Right forelimb (tissue), 1 donor: ENCODE measurements around the gene WASF2.
"Not testable (repeated sequence)": the region's sequence is repeated elsewhere in the genome, so short reads cannot be mapped to it uniquely, and the experiment has no call there.

Source experiments
- DNase-seq: peaks from one replicate; pipeline ENCODE4 v3.0.0-alpha.2; 2018

Gene WASF2

DNA sequence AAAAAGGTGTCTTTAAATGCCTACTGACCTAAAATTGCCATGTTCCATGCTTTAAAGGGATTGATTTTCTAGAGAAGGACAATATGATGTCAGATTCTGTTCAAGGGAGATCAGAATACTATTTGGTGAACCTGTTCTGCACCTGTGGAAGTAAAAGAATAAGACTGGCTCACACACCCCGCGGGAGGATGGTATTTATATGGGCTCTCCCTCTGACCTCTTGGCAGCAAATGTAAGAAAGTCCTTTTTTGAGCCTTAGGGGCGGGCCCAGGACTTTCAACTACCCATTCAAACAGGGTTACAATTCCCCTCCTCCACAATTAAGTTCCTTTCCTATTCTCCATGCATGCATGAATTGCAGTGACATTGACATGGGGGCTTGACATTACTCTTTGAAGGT, 42.1 kb downstream of the WASF2 start:
- no peak for DNase-seq

DNA sequence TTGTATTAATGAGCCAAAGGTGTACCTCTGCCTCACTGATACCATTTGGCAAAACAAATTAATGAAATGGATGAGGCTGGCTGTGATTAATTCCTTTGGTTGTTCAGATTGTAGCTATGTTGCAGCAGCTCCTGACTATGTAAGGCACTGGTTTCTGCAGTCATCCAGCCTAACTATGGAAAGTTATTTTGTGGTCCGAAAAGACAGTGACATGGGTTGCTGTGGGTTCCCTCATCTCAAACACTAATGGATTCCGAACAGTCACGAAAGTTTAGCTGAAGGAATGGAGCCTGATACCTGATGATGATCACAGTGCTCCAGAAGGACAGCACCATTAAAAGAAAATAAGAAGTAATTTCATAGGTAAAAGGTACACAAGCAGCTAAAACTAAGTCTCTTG, 42.6 kb downstream of the WASF2 start:
- no peak for DNase-seq

DNA sequence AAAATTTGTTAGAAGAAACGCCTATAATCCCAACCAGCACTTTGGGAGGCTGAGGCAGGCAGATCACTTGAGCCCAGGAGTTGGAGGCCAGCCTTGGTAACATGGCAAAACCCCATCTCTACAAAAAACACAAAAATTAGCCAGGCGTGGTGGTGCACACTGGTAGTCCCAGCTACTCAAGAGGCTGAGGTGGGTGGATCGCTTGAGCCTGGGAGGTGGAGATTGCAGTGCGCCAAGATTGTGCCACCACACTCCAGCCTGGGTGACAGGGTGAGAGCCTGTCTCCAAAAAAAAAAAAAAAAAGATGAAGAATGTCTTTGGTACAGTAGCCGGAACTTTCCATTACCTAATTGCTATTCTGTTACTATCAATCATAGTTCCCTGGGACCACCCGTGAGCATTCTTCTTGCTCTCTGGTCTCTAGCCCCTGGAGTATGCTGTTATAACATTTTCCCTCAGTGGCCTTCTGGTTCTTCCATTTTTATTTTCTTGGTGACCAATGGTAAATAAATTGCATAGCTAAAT, 43.4 kb downstream of the WASF2 start:
- DNase-seq, result no peak

DNA sequence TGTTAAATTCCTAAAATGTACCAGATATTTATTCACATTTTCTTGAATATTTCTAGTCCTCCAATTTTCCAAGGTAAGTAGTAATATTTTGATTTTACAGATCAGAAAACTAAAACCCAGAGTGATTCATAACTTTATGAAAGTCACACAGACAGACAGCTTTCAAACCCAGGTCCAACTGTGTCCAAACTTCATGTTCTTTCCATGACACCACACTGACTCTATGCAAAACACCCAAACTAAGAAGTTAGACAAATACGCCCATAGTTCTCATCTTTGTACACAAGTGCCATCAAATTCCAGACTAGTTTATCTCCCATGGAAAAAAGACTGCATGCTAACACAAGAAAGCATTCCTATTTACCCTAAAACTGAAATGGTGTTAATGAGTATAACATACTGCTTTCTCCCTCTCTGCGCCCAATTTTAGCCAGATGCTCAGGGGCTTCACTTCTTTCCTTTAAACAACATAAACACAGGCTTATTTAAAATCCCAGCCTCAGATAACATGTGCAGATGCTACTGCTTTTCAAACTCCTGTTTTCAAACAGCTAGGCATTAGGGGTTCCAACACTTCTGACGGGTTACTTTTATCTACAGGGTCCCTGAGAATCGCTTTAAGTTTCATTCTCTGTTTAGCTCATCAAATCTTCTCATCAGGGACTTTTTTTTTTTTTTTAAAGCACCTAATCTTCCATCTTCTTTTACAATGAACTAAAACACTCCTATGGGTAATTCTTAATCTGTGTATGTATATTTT, 44.6 kb downstream of the WASF2 start:
- DNase-seq, result no peak

DNA sequence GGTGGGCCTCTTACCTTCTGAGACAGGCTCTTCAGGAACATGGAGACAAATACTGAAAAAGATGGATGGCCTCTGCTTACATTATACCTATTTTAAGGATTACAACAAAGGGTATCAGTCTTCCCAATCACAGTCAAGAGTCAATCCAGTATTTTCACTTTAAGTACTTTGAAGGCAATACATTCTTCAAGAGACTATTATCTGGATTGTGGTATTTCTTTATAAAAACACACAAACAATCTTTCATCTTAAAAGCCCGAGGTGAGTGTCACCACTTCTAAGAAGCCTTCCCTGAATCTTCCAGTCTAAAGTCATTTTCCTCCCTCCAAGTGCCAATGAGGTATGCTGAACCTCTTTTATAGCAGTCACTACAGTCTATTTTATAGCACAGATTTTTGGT, 45.3 kb downstream of the WASF2 start:
- DNase-seq, result no peak

DNA sequence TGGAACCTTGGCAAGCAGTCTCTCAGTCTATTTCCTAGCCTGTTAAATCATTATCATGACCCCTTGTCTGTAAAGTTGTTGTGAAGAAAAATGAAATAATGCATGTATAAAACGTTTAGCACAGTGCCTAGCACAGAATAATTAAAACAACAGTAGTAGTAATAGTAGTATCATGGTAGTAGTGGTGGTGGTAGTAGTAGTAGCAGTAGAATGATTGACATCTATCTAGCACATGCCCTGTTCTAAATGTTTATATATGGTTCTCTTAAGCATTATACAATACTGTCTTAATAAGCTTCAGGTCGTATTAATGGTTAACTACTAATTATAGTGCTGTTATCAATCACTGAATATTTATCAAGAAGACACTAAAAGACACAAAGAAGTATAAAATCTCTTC, 50.8 kb downstream of the WASF2 start:
- DNase-seq, result no peak

DNA sequence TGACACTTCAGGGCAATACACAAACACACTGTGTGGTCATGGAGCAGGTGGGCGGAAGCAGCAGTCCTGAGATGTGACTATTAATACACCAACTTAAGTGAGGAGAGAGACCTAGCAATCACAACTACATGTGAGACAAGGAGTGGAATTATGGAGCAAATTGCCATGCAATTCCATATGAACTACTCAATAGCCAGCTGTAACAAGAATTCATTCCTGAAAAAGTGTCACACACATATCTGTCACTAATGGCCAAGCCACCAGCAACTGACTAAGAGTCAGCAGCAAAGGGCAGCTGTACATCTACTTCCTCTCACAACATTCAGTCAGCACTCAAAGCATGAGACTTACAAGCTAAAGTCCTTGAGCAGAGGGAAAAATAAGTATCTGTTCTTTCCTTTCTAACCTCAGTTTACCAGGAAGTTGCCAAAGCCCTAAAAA, 51.3 kb downstream of the WASF2 start:
- no peak for DNase-seq

DNA sequence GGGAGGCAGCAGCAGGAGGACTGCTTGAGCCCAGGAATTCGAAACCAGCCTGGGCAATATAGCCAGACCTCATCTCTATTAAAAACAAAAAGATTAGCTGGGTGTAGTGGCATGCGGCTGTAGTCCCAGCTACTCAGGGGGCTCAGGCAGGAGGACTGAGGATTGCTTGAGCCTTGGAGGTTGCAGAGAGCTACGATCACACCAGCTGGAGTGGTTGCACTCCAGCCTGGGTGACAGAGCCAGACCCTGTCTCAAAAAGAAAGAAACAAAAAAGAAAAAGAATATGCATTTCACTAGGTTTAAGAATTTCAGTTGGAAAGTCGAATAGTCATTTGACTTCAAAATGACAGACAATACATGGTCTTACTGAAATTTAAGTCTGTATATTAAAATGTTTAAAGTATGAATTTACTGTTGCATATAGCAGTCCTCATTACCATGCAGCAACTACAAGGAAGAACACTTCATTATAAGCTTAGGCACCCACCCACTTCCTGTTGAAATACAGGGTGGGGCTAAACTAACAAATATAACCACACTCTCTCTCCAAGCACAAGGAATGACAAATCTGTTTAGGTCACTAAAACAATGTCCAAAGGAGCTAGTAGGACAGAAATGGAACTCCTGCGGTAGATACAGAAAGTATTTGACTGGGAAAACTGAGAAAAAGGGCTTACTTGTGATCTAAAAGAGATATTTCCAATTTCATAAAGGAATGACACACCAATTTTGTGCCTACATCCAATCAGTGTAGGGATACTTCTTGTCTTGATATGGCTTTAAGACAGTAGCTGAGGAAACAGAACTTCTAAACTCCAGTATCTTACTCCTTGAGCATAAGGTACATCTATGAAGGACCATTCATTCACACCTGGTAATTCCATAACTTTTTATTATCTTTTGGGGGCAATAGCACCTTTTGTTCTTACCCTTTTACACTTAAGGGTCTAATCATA, 53.5 kb downstream of the WASF2 start:
- no peak for DNase-seq

DNA sequence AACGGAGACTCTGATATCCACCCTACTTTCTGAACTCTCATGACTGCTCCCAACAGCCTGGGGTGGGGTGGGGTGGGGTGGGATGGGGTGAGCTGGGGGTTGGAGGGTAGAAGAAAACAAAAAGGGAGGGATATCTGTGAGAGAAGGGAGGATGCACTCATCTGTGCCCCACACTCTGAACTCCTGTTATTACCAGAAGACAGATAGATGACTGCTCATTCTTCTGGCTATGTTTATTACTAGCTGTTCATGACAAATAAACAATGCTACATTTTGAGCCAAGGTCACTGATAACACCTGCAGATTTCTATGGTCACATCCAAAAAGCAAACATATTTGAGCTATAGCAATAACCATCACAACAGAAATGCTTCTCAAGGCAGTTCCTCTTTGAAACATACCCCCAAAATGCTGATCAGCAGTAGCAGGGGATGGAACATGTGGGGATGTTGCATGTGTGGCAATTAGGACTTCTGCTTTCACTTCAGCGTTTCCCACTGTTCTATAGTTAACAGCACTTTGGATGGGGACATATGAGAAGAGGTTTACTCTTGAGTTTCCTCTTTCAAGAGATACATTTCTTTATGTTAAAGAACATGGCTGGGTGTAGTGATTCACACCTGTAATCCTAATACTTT, 54.3 kb downstream of the WASF2 start:
- DNase-seq, result no peak

DNA sequence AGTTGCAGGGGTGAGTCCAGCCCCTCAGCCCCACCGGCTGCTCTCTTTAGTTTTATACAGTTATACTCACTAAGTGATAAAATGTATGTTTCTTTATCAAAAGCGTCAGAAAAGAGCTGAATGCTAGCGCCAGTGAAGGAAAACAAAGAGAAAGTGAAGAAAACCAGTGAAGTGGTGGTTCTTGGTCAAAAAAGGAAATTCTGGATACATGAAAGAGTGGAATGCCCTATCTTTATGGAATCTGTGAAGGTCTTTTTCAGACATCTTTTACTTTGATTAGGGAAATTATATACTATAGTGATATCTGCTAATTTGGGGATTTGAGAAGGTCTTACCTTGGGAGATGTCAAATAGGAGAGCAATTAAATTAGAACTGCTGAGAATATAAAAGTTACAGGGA, 56.3 kb downstream of the WASF2 start:
- no peak for DNase-seq

DNA sequence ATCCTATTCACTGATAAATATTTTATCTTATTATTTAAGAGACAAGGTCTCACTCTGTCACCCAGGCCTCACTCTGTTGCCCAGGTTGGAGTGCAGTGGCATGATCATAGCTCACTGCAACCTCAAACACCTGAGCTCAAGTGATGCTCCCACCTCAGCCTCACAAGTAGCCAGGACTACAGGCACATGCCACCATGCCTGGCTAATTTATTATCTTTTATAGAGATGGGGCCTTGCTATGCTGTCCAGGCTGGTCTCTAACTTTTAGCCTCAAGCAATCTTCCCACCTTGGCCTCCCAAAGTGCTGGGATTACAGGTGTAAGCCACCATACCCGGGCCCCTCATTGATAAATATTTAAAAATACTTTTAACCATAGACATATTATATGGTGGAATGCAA, 57.2 kb downstream of the WASF2 start:
- not testable (repeated sequence) for DNase-seq

DNA sequence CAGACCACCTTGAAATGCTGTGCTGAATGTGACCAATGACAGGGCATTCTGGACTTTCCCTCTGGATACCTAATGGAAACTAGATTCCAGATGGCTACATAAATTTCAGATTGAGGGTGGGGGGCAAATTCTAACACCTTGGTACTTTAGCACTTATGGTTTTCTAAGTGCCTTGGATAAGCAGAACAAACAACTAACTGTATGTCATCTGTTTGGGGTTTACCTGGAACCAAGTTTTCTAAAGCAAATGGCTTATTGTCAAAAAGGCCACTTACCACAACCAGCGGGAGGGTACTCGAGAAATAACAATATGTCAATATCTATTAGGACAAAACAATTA, 58.4 kb downstream of the WASF2 start:
- DNase-seq, result no peak

DNA sequence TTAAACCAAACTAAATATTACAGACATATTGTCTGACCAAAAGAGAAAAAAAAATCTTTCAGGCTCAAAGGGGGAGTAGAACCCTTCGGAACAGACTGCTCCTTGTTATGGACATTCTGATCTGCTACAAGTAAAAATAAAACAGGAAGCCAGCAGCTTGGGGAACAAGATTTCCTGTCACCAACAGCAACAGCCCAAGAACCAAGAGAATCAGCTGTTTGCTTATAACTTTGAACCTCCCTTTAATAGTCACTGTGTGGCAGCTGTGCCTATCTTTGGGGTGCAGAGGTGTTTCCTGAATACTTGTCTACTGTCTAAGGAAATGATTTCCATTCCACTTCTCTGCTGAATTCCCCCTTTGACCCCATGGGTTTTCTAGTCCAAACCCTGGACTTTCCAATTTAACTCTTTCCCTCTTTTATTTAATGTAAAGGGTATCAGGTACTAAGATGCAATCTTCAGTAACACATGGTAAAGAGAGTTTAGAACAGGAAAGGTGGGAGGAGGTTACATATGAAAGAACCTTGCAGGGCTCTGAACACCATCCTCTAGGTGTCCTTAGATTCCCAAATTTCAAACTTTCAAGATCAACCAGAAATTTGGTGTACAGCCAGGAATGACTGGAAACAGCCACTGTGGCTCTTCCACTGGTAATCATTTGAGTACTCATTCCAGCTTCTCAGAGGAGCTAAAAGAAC, 58.9 kb downstream of the WASF2 start:
- no peak for DNase-seq

DNA sequence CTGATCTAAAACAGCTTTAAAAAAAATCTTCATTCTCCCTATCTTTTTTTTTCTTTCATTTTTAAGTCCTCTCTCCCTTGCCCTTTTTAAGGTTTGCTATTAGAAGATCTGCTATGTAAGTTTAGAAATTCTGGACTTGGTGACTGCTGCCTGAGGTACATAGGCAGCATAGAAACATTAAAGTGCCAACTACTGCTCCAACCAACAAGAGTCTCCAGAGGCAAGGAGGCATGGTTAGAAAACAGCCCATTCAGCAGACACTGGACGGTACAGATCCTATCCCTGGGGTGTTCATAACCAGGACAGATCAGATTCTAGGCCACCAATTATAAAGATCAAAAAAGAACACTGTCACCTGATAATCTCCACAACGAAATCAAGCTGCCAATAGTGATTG, 60.9 kb downstream of the WASF2 start:
- DNase-seq, result no peak

DNA sequence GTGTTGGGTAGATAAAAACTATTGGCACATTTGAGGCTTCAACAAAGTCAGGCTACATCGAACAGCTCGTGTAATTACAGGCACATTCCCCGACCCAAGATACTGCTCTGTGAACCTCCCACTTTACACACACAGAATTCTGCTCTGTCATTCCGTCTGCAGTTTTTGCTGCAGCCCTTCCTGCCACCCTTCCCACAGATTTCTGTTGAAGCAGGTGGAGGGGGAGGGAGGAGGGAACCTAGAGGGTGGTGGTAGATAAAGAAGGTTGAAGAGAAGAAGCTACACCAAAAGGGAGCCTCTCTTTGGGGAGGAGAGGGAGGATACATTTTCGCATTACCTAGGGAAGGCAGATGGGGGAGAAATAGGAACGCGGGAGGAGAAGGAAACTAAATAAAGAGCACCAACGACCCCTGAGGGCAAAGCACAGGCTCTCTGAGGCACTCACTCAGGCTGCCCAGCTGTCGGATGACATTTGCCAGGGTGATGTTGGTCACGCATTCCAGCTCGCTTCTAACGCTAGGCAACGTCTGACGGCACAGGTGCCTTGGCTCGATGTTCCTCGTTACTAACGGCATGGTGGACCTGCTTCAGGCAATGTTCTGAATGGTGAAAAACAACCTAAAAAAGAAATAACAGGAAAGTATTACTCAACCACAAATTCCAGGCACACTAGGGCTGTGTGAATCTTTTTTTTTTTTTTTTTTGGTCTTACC, 61.5 kb downstream of the WASF2 start:
- DNase-seq, result no peak

DNA sequence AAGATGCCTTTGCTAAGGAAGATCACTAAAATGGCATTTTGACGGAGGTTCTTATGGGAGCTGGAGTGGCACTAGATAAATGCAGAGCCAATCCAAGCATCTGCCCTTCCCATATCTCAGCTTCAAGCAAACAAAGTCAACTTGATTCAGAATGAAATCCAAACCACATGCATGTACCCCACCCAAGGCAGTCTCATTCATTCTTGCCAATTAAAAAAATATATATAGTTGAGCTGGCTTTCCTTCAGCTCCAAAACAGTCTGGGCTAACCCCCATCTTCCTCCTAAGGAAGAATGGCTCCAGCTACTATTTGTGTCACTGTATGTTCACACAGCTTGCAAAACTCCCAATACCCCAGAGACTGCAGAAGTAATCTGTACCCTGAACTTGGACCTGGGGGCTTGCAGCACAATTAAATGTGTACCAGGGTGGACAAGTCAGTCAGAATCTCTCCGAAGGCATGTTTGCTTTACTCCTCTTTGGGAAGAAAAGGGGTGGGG, 62.1 kb downstream of the WASF2 start:
- DNase-seq, result no peak

DNA sequence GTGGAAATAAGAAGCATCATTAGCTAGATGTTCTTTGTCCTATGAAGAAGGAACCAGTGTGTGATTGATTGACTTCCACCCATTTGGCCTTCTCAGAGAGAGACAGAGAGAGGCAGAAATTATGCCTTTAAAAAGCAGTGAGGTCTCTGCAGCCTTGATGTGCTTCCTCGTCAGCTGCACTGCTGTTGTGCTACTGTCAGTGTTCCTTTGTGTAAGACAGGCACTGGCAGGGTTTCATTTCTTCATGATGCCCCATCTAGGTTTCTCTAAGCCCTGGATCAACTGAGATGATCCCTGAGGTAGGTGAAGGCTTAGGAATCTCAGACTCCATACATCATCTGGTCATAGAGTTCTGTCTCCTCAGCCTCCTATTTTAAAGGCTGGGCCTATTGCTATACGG, 62.6 kb downstream of the WASF2 start:
- DNase-seq, result no peak

DNA sequence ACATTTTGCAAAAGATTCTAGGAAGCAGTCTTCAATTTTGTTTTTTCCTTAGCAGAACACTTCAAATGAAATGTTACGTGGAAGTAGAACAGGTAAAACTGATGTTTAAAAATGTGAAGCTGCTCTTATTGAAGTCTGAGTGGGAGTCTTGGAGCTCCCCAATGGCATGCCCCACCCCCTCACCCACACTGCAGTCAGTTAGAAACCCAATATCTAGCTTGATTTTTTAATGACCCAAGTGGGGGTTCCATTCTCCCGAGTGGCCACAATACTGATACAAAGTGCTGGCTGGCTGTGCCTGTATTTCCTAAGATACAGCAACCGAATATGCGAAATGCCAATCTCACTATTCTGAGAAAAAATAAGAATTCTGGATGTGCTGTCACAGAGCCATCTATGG, 66.3 kb downstream of the WASF2 start:
- no peak for DNase-seq

DNA sequence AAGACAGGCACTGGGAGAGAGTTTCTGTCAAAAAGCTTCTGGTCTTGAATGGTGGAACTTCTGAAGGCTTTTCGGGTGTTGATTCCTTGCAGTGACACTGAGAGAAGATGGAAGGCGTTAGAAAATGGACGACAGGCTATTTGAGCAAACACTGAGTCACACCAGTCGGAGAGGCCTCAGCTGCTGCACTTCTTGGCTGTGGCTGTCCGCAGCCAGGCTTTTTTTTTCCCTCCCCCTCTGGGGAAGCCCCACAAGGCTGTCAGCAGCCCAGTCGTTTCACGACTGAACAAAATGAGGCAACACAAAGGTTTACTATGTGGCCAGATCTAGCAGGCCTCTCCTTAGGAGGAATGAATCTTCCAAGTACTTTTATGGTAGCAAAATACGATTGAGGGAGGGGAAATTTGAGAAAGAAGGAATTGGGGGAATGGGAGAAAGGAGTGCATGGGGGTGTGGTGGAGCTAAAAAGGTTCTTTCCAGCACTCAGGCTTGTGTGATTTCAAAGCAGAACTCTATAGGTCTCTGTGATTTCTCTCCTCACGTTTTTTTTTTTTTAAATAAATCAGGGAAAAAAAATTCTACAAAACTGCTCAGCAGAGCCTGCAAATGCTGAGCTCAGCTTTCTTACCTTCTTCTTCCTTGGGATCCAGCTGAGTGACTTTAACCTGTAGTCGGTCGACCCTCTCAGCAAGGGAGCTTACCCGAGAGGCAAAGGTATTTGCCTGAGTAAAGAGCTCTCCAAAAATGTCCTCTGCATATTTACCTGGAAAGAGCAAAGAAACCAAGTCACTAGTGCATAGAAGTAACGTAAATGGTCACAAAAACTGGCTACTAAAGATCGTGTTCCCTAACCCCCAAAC, 71.4 kb downstream of the WASF2 start:
- DNase-seq, result peak; percentile 79

DNA sequence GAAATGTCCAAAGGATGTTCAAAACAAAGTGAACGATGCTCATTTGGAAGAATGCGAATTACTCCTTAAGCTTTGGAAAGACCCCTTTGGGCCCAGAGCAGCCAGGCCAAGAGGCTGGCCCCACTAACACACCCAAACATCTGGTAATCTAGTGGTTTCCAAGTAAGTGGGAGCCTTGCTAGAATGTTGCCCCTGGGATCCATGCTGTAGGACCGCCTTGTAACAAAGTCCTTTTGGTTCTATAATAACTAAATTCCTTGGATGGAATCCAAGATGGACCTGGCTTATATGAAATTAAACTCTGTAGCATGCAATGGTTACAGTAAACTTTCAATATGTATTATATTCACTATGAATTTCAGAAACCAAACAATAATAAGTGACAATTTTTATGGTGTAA, 72.3 kb downstream of the WASF2 start:
- no peak for DNase-seq
